ENCODE data around the gene KRTAP10-12.

Gene KRTAP10-12

DNA sequence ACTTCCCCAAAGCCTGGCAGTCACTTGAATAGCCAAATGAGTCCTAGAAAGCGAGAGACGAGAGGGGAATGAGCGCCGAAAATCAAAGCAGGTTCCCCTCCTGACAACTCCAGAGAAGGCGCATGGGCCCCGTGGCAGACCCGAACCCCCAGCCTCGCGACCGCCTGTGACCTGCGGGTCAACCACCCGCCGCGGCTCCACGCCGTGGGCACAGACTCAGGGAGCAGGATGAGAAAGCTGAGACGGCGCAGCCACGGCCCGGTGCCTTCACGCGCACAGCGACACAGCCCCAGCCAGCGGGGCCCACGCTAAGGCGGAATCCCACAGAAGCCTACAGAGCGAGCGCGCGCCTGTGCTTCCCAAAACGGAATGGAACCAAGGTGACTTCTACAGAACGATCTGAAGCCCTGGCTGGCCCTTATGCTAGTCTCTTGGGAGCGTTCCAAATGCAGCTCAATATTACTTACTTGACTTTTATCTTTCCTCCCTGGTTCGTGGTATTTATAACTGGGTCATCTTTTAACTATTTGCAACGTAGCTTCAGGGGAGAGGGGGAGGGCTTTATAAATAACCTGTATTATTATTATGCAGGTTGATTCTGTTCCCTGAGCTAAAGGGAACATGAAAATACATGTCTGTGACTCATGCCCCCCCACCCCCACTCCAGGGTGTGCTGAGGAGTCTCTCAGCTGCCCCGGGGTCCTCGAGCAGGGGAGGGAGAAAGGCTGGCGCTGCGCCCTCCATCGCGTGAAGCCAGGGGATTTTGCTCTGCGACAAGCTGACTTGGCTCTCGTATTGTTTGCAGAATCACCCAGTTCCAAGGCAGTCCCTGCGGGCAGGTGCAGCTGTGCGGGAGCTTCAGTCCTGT lies 12.7 kb downstream of the KRTAP10-12 start:
- no peak overlapping the region for H3K4me3 ChIP-seq (ENCODE audit: low read length)
- TF ChIP-seq ZNF274 (IDR thresholded peaks at IDR 0.05; ENCODE audit: low read depth, low read length) = no peak

GRCh38 chr21:44710294-44710665 lies 13.3 kb downstream of the KRTAP10-12 start:
- no peak overlapping the region for H3K4me3 ChIP-seq (ENCODE audit: low read length)
- no peak for TF ChIP-seq ZNF274 (IDR thresholded peaks at IDR 0.05; ENCODE audit: low read depth, low read length)

DNA sequence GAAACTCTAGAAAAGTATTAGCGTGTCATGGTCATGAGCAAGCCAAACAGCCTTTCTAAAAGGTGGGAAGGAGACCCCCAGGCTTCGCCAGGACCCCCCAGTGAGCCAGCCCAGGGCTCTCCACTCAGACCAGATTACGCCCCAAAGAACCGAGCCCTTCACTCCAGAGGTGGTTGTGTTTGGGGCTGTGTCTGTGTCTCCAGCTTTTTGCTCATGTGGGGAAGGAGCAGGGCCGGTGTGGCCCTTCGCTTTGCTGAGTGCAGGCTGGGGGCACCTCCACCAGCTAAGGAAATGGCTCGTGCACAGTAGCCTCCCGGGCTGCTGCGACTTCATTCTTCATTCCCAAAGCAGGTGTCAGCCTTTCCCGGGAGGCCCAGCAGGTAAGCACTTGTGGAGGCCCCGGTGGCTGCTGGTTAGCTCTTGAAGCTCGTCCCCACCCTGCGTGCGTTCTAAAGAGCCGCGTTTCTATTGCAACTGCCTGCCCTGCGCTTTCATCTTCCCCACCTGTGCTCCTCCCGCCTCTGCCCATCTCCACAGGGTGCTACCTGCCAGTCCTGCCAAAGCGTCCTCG lies 13.9 kb downstream of the KRTAP10-12 start:
- no peak for TF ChIP-seq ZNF274 (IDR thresholded peaks at IDR 0.05; ENCODE audit: low read depth, low read length)
- no peak overlapping the region for H3K4me3 ChIP-seq (ENCODE audit: low read length)

DNA sequence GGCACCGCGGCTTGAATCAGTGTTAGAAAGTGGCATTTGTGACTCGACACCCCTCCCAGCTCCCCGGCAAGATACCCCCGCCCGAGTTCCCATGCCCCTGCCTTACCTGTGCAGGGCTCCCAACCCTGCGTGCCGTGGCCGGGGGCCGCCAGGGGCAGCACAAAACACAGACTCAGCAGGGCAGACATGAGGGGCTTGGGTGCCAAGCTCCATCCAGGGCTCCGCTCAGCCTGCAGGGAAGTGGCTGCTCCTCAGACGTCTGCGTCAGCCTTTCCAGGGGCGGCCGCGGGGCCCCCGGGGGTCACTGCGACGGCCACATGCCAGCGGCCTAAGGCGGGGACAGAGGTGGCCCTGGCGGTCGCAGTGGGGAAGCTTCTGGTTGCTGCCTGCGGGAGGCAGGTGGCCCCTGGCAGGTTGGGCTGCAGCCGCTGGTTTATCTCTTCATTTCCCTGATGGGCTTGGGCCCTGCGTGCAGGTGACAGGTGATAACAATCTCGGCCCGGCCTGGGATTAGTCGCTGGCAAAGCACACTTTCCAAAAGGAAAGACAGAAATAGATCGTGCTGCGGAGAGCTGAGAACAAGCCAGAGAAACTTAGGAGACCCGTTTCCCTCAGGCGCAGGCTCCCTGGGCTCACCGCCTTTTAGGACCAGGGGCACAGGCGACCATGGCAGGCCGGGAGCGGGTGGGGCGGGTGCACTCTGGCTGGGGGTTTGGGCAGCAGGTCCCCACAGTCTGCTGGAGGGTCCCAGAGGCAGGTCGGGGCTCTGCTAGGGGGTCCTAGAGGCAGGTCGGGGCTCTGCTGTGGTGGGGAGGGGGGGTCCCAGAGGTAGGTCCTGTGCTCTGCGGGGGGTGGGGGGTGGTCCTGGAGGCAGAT lies 14.6 kb downstream of the KRTAP10-12 start, which contains the start of gene TSPEAR:
TSS of gene TSPEAR (minus strand) at position 246 of the 876 bp plus-strand sequence. CDS start at position 188, 58 bp downstream.
- TF ChIP-seq ZNF274 (IDR thresholded peaks at IDR 0.05; ENCODE audit: low read depth, low read length) = no peak
- no peak within 1 kb of the TSS for H3K4me3 ChIP-seq (ENCODE audit: low read length)

- TF ChIP-seq ZNF274 (IDR thresholded peaks at IDR 0.05; ENCODE audit: low read depth, low read length) = no peak
- no peak overlapping the region for H3K4me3 ChIP-seq (ENCODE audit: low read length)
These were observed 15.4 kb downstream of the KRTAP10-12 start for GRCh38 chr21:44712203-44713028.

DNA sequence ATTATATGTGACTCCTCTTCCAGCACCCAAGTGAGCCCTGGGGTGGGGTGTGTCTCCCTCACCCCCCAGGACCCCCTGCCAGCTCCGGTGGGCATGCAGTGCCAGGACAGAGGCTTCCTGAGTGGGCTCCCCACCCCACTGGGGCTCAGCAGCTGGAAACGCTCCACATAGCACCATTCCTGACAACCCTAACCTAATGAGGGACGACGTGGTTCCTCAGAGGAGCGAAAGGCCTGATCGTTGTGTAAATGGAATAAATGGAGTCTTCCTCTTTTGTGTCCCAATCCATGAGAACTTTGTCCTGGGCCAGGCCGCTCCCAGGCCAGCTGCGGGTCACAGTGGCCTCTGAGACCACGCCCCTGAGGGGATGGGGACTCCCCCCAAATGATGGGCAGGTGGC lies 16.2 kb downstream of the KRTAP10-12 start:
- no peak overlapping the region for H3K4me3 ChIP-seq (ENCODE audit: low read length)

GRCh38 chr21:44713846-44714245 lies 16.9 kb downstream of the KRTAP10-12 start:
- TF ChIP-seq ZNF274 (IDR thresholded peaks at IDR 0.05; ENCODE audit: low read depth, low read length) = no peak
- no peak overlapping the region for H3K4me3 ChIP-seq (ENCODE audit: low read length)

More for the DNA sequence above, 16.2 kb downstream of the KRTAP10-12 start:
- no peak for TF ChIP-seq ZNF274 (IDR thresholded peaks at IDR 0.05; ENCODE audit: low read depth, low read length)

- no peak for TF ChIP-seq ZNF274 (IDR thresholded peaks at IDR 0.05; ENCODE audit: low read depth, low read length)
- H3K4me3 ChIP-seq (ENCODE audit: low read length) = no peak overlapping the region
These were observed 17.9 kb downstream of the KRTAP10-12 start for GRCh38 chr21:44714905-44715304.

- TF ChIP-seq ZNF274 (IDR thresholded peaks at IDR 0.05; ENCODE audit: low read depth, low read length) = no peak
- H3K4me3 ChIP-seq (ENCODE audit: low read length) = no peak overlapping the region
These were observed 20.0 kb downstream of the KRTAP10-12 start for GRCh38 chr21:44716984-44717383.

DNA sequence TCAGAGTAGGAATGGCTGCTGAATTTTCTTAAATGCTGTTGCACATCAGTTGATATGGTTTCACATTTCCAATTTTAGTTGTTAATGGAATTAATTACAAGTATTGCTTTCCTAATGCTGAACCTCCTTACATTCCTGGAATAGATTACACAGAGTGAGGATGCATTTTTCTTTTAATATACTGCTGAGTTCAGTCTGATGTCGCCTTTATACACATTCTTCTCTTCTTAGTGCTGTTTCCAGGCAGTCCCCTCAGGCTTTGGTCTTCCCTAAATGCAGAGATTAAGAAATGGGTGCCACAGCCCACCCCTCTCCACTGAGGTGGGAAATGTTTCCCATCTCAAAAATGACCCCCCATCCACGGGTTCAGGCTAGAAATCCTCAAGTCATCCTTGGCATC lies 21.1 kb downstream of the KRTAP10-12 start:
- H3K4me3 ChIP-seq (ENCODE audit: low read length) = no peak overlapping the region
- no peak for TF ChIP-seq ZNF274 (IDR thresholded peaks at IDR 0.05; ENCODE audit: low read depth, low read length)

GRCh38 chr21:44718571-44718970 lies 21.6 kb downstream of the KRTAP10-12 start:
- no peak for TF ChIP-seq ZNF274 (IDR thresholded peaks at IDR 0.05; ENCODE audit: low read depth, low read length)
- no peak overlapping the region for H3K4me3 ChIP-seq (ENCODE audit: low read length)

- TF ChIP-seq ZNF274 (IDR thresholded peaks at IDR 0.05; ENCODE audit: low read depth, low read length) = no peak
These were observed 23.2 kb downstream of the KRTAP10-12 start for GRCh38 chr21:44720170-44720569.

GRCh38 chr21:44722731-44723130 lies 25.8 kb downstream of the KRTAP10-12 start:
- no peak for TF ChIP-seq ZNF274 (IDR thresholded peaks at IDR 0.05; ENCODE audit: low read depth, low read length)
- H3K4me3 ChIP-seq (ENCODE audit: low read length) = no peak overlapping the region

More at GRCh38 chr21:44720170-44720569, 23.2 kb downstream of the KRTAP10-12 start:
- no peak overlapping the region for H3K4me3 ChIP-seq (ENCODE audit: low read length)

Data from GM08714 (cell line).